AG09309 (cell line): ENCODE results near the gene MUSK.
A peak's percentile ranks its signal among the peaks of the same experiment; 100 is the strongest.

Experiments used
- DNase-seq: peaks from one replicate; pipeline ENCODE4 v3.0.0-alpha.2; 2010; ENCODE audit warnings: low read depth
- H3K4me3 ChIP-seq: 2 replicates; pipeline ENCODE4 v1.5.1; 2011; ENCODE audit warnings: mild to moderate bottlenecking, low read depth, low read length, moderate library complexity; ENCODE audit not compliant: control insufficient read depth
- CTCF ChIP-seq: IDR thresholded peaks from 2 replicates; pipeline ENCODE4 v1.5.1; 2011; ENCODE audit warnings: mild to moderate bottlenecking, low read depth, low read length, inconsistent platforms; ENCODE audit not compliant: insufficient read depth, control insufficient read depth; ENCODE audit errors: missing control alignments

MUSK gene

GRCh38 chr9:110712955-110713354 is 44.4 kb downstream of the MUSK start:
- no peak overlapping the region for H3K4me3 ChIP-seq
- DNase-seq = peak; percentile 32
- TF ChIP-seq CTCF = no peak

GRCh38 chr9:110714314-110714713 is 45.7 kb downstream of the MUSK start:
- DNase-seq = no peak
- H3K4me3 ChIP-seq = no peak overlapping the region
- no peak for TF ChIP-seq CTCF

GRCh38 chr9:110728058-110728457 is 59.5 kb downstream of the MUSK start:
- no peak for TF ChIP-seq CTCF
- DNase-seq = no peak
- H3K4me3 ChIP-seq = no peak overlapping the region

GRCh38 chr9:110729641-110730040 is 61.0 kb downstream of the MUSK start:
- DNase-seq = no peak
- no peak for TF ChIP-seq CTCF
- H3K4me3 ChIP-seq = no peak overlapping the region

GRCh38 chr9:110731437-110732028 is 62.9 kb downstream of the MUSK start:
- TF ChIP-seq CTCF = no peak
- DNase-seq = no peak
- H3K4me3 ChIP-seq = no peak overlapping the region

- no peak overlapping the region for H3K4me3 ChIP-seq
- TF ChIP-seq CTCF = no peak
- no peak for DNase-seq
These were observed 70.4 kb downstream of the MUSK start for GRCh38 chr9:110738982-110739381.
